PFSK-1 (cell line): ENCODE results near the gene UBE2J1.

Experiments used
- FOXP2 ChIP-seq: optimal IDR thresholded peaks from 2 replicates; pipeline ENCODE3; 2011; ENCODE audit warnings: borderline replicate concordance, control low read depth, inconsistent platforms; ENCODE audit not compliant: insufficient read depth; ENCODE audit errors: extremely low read length, extremely low read depth
- POLR2AphosphoS5 ChIP-seq: IDR thresholded peaks from 2 replicates; pipeline ENCODE4 v1.6.1; 2012; ENCODE audit warnings: low read depth, mild to moderate bottlenecking, control low read depth, low read length, moderate library complexity
- REST ChIP-seq, 2 experiments: IDR thresholded peaks; 2 replicates each; pipeline versions ENCODE4 v1.6.1 to v1.8.0; 2011 to 2012; ENCODE audit warnings: low read depth in 2 of 2, low read length in 2 of 2, control low read depth in 1 of 2, inconsistent platforms in 1 of 2, mild to moderate bottlenecking in 1 of 2, moderate library complexity in 1 of 2; ENCODE audit not compliant: insufficient read depth in 1 of 2
- SIN3A ChIP-seq: IDR thresholded peaks from 2 replicates; pipeline ENCODE4 v1.6.1; 2012; ENCODE audit warnings: mild to moderate bottlenecking, low read length, moderate library complexity, borderline replicate concordance; ENCODE audit not compliant: insufficient read depth
- TAF1 ChIP-seq: IDR thresholded peaks from 2 replicates; pipeline ENCODE4 v1.6.1; 2012; ENCODE audit warnings: low read length, control low read depth, borderline replicate concordance; ENCODE audit not compliant: insufficient read depth

The UBE2J1 gene

GRCh38 chr6:89321131-89321970, 31.2 kb downstream of the UBE2J1 start:
- no peak for TF ChIP-seq POLR2AphosphoS5
- TF ChIP-seq SIN3A = no peak
- TF ChIP-seq FOXP2 = no peak
- no peak for TF ChIP-seq TAF1
- no peak for TF ChIP-seq REST (IDR thresholded peaks at IDR 0.05; ENCODE audit: insufficient read depth in 1 of 2, low read depth in 2 of 2, low read length in 2 of 2)

- no peak for TF ChIP-seq TAF1
- no peak for TF ChIP-seq REST (IDR thresholded peaks at IDR 0.05; ENCODE audit: insufficient read depth in 1 of 2, low read depth in 2 of 2, low read length in 2 of 2)
- no peak for TF ChIP-seq POLR2AphosphoS5
Measured at GRCh38 chr6:89320012-89320559, 32.4 kb downstream of the UBE2J1 start.

- TF ChIP-seq FOXP2 (no peak), TAF1 (no peak), POLR2AphosphoS5 (no peak), SIN3A (no peak), REST (IDR thresholded peaks at IDR 0.05; ENCODE audit: insufficient read depth in 1 of 2, low read depth in 2 of 2, low read length in 2 of 2) (no peak)
Measured at GRCh38 chr6:89317067-89317466, 35.5 kb downstream of the UBE2J1 start.

GRCh38 chr6:89315249-89315885, 37.2 kb downstream of the UBE2J1 start, which contains the start of gene GABRR2:
TSS of gene GABRR2 (minus strand) at chr6:89315299. CDS start at chr6:89315165, 134 bp downstream.
- no peak for TF ChIP-seq FOXP2
- TF ChIP-seq SIN3A = no peak
- no peak for TF ChIP-seq POLR2AphosphoS5
- no peak for TF ChIP-seq REST (IDR thresholded peaks at IDR 0.05; ENCODE audit: insufficient read depth in 1 of 2, low read depth in 2 of 2, low read length in 2 of 2)
- no peak for TF ChIP-seq TAF1
